A549 treated with CpdA at 1 μM for 4 hours (cell line): ENCODE results near the gene TRMT112. TPM values are rescaled to one million over a fixed set of nuclear protein-coding genes. Genes with fewer than 3 reads are reported as not detected.

Source experiments
- total RNA-seq: library from RNA; stranded (reverse); fragments of 200-300 nt; extraction: Qiagen RNA extraction; gene quantifications from 5 replicates; pipeline ENCODE4 v1.2.3, GENCODE V29; 2022; ENCODE audit warnings: low read depth

TRMT112 gene
- total RNA-seq = 399 to 480 TPM (median 435 TPM) in 5 replicates

DNA sequence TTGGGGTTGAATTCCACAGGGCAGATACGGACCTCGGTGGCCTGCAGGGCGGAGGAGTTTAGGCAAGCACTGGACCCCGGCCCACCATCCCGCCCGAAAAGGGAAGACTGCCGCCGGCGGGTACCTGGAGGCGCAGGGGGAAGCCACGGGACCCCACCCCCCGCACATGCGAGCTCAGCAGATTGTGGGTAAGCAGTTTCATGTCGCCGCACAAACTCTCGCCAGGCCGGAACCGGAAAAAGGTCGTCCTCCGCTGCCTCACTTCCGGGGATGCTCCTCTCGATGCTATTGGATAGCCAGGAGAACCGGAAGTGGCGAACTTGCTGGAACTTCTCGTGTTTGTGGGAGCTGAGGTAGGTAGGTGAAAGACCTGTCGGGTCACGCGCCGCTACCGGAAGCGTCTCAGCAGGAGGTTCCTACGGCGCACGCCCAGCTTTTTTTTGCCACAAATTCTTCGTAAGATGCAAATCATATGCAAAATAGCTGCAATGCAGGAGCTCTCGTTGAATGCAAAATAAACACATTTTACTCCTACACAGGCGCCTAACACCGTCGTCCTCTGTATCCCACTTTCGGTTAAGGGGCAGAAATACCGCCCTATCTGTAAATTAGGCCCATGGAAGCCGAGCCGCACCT, at the start of gene TRMT112:
Gene TRMT112, minus strand, starts transcription at position 235 of the 636 bp plus-strand sequence. Its CDS starts 33 bp downstream, at position 202.

DNA sequence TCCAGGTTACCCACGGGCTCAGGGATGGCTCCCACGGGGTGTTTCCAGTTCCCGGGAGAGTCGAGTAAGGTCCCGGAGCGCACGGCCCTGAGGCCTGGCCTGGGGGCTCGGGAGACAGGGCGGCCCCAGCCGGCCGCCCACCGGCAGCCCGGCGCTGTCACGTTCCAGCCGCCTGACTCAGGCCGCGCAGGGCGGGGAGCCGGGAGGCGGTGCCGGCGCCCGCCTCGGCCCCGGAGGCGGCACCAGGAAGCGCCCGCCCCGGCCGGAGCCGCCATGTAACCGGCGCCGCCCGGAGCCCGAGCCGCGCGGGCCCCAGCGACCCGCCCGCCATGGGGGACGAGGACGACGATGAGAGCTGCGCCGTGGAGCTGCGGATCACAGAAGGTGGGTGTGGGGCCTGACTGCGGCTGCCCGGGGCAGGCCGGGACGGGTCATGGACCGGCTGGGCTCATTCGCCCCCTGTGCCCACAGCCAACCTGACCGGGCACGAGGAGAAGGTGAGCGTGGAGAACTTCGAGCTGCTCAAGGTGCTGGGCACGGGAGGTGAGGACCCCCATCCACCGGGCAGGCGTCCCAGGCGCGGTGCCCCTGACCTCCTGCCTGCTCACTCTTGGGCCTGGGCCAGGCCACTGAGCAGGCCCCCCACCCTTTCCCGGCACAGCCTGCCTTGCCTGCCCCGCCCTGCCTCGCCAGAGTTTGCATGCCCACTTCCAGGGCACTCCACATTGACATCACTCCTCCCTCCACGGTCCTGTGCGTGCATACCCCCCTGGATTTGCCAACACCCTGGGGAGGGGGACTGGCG, 41.8 kb upstream of the TRMT112 start, which contains the start of gene RPS6KA4:
Gene RPS6KA4, plus strand, starts transcription at position 256 of the 805 bp plus-strand sequence. Its CDS starts 74 bp downstream, at position 330.

DNA sequence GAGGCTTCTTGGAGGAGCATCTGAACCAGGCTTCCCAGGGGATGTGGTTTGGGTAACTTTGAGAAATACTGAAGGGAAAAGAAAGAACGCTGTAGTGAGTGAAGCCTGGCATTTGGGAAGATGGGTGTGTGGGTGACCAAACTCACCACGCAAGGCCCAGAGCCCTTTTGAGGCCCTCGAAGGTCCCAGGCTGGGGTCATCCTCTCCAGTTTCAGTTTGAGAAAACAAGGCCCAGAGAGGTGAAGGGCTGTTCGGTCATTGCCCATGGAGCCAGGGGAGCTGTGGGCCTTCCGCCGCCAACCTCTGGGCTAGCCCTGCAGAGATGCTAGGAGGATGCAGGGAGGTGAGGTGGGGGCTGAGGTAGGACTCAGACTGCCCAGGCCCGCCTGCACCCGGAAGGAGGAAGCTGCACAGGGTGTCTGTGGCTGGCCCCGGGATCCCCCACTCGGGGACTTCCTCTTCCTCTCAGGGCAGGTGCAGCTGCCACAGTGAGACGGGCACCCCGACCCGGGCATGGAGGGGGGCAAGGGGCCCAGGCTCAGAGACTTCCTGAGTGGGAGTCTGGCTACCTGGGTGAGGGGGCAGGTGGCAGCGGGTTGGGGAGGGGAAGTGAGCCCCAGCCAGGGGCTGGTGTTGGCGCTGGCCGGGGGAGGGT, 22.5 kb upstream of the TRMT112 start, which contains the start of gene CCDC88B:
Gene CCDC88B, plus strand, starts transcription at position 451 of the 655 bp plus-strand sequence. Its CDS starts 63 bp downstream, at position 514.

DNA sequence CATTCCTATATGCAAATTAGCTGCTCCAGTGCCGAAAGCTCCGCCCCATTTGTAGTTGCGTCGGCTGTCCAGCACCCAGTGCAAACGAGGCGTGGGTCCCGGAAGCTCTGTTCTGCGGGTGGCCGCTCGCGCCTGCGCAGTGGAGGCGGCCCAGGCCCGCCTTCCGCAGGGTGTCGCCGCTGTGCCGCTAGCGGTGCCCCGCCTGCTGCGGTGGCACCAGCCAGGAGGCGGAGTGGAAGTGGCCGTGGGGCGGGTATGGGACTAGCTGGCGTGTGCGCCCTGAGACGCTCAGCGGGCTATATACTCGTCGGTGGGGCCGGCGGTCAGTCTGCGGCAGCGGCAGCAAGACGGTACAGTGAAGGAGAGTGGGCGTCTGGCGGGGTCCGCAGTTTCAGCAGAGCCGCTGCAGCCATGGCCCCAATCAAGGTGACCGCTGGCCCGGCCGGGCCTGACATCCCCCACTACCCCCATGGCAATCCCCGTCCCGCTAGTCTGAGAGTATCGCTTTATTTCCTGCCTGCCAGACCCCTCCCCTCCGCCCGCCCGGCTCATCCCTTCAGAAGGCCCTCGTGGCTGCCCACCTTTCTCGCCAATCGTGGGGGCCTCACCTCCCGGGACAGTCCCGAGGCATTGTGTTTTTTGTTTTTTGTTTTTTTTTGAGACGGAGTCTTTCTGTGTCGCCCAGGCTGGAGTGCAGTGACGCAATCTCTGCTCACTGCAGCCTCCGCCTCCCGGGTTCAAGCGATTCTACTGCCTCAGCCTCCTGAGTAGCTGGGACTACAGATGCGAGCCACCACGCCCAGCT, 804 bp upstream of the TRMT112 start, which contains the start of gene PRDX5:
Gene PRDX5, plus strand, starts transcription at position 161 of the 805 bp plus-strand sequence. Its CDS starts 95 bp downstream, at position 256.

DNA sequence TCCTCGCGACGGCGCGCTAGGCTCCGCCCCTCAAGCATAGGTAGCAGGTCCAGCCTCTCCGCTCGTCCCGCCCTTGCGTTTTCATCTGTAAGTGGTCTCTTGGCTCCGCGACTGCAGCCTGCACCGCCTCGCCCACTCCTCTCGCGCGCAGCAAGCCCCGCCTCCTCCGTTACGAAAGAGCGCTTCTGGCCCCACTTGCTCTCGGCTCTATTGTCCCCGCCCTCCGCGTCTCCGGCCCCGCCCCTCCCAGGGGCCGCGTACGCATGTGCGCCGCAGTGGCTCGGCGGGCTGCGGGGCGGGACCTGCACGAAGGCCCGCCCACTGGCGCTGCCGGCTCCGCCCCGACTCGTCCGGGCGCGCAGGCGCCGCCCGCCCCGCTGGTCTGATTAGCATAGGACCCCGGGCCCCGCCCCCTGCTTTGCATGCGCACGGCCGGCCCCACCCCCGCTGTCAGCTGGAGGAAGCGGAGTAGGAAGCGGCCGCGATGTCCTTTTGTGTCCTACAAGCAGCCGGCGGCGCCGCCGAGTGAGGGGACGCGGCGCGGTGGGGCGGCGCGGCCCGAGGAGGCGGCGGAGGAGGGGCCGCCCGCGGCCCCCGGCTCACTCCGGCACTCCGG, 12.2 kb downstream of the TRMT112 start, which contains the start of gene ESRRA:
Gene ESRRA, plus strand, starts transcription at position 450 of the 616 bp plus-strand sequence. CDS start 1,656 bp downstream, outside the sequence.

GRCh38 chr11:64299847-64300648, 17.3 kb downstream of the TRMT112 start, which contains the start of gene CATSPERZ:
TSS of gene CATSPERZ (plus strand) at chr11:64300358. CDS start at chr11:64300411, 53 bp downstream.

DNA sequence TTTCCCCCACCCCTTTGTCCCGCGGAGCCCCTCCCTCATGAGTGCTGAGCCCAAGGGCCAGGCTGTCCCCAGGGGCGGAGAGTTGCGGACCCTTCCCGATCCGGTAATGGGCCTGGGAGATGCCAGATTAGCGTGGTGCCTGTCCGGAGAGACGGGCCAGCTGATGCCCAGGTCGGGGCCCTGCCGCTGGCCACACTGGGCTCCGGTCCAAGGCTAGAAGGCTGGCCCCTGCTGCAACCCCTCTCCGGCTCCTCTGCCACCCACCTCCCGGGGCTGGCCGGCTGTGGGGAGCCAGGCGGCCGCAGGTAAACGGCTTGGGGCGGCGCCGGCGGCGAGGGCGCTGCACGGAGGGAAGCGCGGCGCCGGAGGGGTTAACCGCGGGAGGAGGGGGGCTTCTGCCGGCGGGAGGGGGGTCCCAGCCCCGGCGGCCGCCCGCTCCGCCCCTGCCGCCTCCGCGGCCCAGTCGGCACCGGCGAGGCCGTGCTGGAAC, 26.1 kb downstream of the TRMT112 start, which contains the start of gene KCNK4:
Gene KCNK4, plus strand, starts transcription at position 41 of the 490 bp plus-strand sequence. CDS start 1,717 bp downstream, outside the sequence.

DNA sequence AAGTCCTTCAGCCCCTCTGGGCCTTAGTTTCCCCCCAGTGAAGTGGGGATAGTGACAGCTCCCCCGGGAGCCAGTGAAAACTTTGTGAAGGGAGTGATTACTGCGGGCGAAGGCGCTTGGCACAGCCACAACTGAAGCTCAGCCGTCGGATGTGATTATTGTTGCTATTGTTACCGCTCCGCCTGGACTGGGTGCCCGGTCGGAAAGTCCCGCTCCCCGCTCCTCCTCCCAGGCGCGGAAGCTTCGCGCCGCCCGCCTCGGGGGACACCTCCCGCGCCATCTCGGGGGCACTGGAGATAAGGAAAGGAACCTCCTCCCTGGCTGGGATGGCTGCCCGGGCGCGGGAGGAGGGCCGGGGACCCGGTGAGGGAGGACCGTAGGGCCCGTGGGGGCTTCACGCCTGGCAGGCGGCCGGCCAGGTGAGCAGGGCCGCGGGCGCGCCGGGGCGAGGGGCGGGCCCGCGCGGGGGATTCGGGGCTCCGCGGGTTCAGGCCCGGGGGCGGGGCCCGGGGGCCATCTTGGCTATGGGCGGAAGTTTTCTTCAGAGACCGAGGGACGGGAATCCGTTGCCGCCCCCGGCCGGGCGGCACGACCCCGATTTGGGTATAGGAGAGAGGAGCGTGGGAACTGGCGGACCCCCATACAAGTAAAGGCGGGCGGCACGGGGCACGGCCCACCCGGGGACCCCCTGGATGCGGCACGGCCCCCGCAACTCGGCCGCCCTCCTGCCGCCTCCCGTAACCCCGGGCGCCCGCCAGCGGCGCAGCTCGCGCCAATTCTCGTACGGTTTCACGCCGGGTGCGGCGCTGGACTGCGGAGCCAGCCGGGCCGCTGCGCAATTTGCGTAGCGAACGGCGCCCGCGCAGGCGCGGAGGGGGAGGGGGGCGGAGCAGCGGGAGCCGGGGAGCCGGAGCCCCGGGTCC, 32.1 kb downstream of the TRMT112 start, which contains the start of gene GPR137:
Gene GPR137, plus strand, starts transcription at position 887 of the 923 bp plus-strand sequence. CDS start 677 bp downstream, outside the sequence.

DNA sequence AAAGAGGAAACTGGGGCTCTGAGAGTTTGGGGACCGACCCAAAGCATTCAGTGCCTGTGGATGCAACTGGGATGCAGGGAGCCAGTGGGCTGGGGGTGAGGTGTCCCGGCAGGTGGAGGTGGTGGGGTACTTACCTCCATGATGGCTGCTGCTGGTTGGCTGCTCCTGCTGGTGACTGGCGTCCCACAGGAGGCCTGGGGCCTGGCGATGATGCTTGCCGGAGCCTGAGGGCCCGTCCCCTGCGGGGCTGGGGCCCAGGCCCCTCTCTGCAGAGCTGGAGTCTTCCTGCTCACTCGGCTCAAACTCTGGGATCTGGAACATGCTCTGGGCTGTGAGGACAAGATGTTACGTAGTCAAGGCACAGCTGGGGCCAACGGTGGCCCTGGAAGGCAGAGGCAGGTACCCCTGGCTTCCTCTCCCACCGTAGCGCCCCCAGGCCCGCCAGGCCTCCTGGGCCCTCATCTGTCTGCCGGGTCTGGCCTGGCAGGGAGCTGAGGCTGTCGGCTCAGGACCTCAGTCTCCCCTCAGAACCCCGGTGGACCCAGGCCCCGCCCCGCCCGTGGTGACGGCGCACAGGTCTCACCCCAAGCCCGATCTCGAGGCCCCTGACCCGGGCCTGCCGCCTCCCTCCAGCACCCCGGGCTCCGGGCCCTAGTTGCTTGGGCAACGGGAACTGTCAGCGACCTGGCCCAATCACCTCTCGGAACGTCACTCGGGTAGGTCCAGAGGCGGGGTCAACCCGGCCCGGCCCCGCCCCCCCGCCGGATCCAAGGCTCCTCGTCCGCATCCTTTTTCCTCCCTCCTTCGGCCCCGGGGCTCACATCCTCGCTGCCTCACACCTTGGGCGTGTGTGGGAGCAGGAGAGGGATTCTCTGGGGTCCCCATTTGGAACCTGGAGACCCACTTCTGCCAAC, 33.1 kb downstream of the TRMT112 start, which contains the start of gene BAD:
Gene BAD, minus strand, starts transcription at position 618 of the 914 bp plus-strand sequence. Its CDS starts 297 bp downstream, at position 321.

Other genes with a start within 250 kb of the TRMT112 start
- gene MACROD1, start 151.4 kb downstream of the TRMT112 start, total RNA-seq = 7.6 to 13.8 TPM (median 13.3 TPM) in 5 replicates
- 265 to 294 TPM (median 293 TPM) in 5 replicates for gene STIP1, start 131.4 kb downstream of the TRMT112 start, total RNA-seq
- 1.6 to 4.1 TPM (median 2.1 TPM) in 5 replicates for gene FERMT3, start 110.8 kb downstream of the TRMT112 start, total RNA-seq
- 18.6 to 27.7 TPM (median 26.4 TPM) in 5 replicates for gene TRPT1, start 91.4 kb downstream of the TRMT112 start, total RNA-seq
- 28.5 to 44.9 TPM (median 38.1 TPM) in 5 replicates for gene NUDT22, start 91.3 kb downstream of the TRMT112 start, total RNA-seq
- 19.4 to 21.3 TPM (median 20.1 TPM) in 5 replicates for gene DNAJC4, start 87.0 kb downstream of the TRMT112 start, total RNA-seq
- gene VEGFB, start 83.0 kb downstream of the TRMT112 start, total RNA-seq = 35.7 to 54.5 TPM (median 51.4 TPM) in 5 replicates
- gene FKBP2, start 76.5 kb downstream of the TRMT112 start, total RNA-seq = 125 to 150 TPM (median 146 TPM) in 5 replicates
- gene PPP1R14B, start 70.6 kb downstream of the TRMT112 start, total RNA-seq = 208 to 393 TPM (median 373 TPM) in 5 replicates
- 16.6 to 24.0 TPM (median 21.3 TPM) in 5 replicates for gene PLCB3, start 66.0 kb downstream of the TRMT112 start, total RNA-seq
- gene BAD, start 32.9 kb downstream of the TRMT112 start, total RNA-seq = 72.9 to 105 TPM (median 99.7 TPM) in 5 replicates
- 32.8 to 51.3 TPM (median 49.8 TPM) in 5 replicates for gene GPR137, start 31.7 kb downstream of the TRMT112 start, total RNA-seq
- gene KCNK4, start 26.3 kb downstream of the TRMT112 start, total RNA-seq = 0.07 to 0.24 TPM in 2 of 5 replicates, not detected in the others
- gene CATSPERZ, start 17.2 kb downstream of the TRMT112 start, total RNA-seq = 2.3 to 3.7 TPM (median 2.9 TPM) in 5 replicates
- 43.1 to 65.2 TPM (median 62.7 TPM) in 5 replicates for gene ESRRA, start 12.0 kb downstream of the TRMT112 start, total RNA-seq
- 370 to 514 TPM (median 489 TPM) in 5 replicates for gene PRDX5, start 562 bp upstream of the TRMT112 start, total RNA-seq
- 10.8 to 13.4 TPM (median 12.2 TPM) in 5 replicates for gene CCDC88B, start 22.6 kb upstream of the TRMT112 start, total RNA-seq
- gene RPS6KA4, start 41.6 kb upstream of the TRMT112 start, total RNA-seq = 54.4 to 70.5 TPM (median 64.5 TPM) in 5 replicates
- 0.07 to 0.11 TPM (median 0.09 TPM) in 3 of 5 replicates, not detected in the others for gene SLC22A11, start 238.4 kb upstream of the TRMT112 start, total RNA-seq